ENCODE measurements around the gene ELF2. TPM values are rescaled to one million over a fixed set of nuclear protein-coding genes. Genes with fewer than 3 reads are reported as not detected.
A peak's percentile ranks its signal among the peaks of the same experiment; 100 is the strongest.

The ELF2 gene
- total RNA-seq, 1 donor from 2014 or later, result 25.1 TPM

GRCh38 chr4:139053909-139054308, 123.1 kb downstream of the ELF2 start:
- no peak overlapping the region for H2AFZ ChIP-seq (ENCODE audit: low read depth, low read length)
- DNase-seq (ENCODE audit: low read depth), result no peak
- H3K36me3 Mint-ChIP-seq (ENCODE audit: low read depth, unreplicated experiment), result peaks cover 2% of the 10 kb centered on the region
- H3K4me3 Mint-ChIP-seq (ENCODE audit: unreplicated experiment), result no peak overlapping the region
- H3K9ac ChIP-seq (ENCODE audit: low read length), result no peak overlapping the region
- no peak overlapping the region for H3K4me3 ChIP-seq (ENCODE audit: insufficient read depth, low read depth, low read length)
- peaks cover 12% of the 10 kb centered on the region for H3K36me3 ChIP-seq (ENCODE audit: insufficient read depth, low read length)
- H3K27ac ChIP-seq (ENCODE audit: low read depth, low read length), result no peak overlapping the region
- no peak for FAIRE-seq
- no peaks in the 10 kb centered on the region for H3K9me3 ChIP-seq (ENCODE audit: insufficient read depth, low read depth, low read length)
- TF ChIP-seq CTCF (IDR thresholded peaks at IDR 0.05; ENCODE audit: insufficient read depth, low read depth, low read length) (no peak), EZH2 (IDR thresholded peaks at IDR 0.05; ENCODE audit: insufficient read depth, low read length) (no peak)
- H3K27ac Mint-ChIP-seq (ENCODE audit: unreplicated experiment), result no peak overlapping the region
- H3K79me2 ChIP-seq (ENCODE audit: insufficient read depth, low read length), result peaks cover 37% of the 10 kb centered on the region
- no peak overlapping the region for H3K4me2 ChIP-seq (ENCODE audit: low read length)
- H3K27me3 ChIP-seq (ENCODE audit: insufficient read depth, low read length), result no peaks in the 10 kb centered on the region
- H3K9me3 Mint-ChIP-seq (ENCODE audit: unreplicated experiment), result no peaks in the 10 kb centered on the region
- peaks cover 35% of the 10 kb centered on the region for H3K4me1 Mint-ChIP-seq (ENCODE audit: low read depth, unreplicated experiment)
- H4K20me1 ChIP-seq (ENCODE audit: insufficient read depth, low read length), result peaks cover 45% of the 10 kb centered on the region
- H3K27me3 Mint-ChIP-seq (ENCODE audit: low read depth, unreplicated experiment), result no peaks in the 10 kb centered on the region
- peaks cover 14% of the 10 kb centered on the region for H3K4me1 ChIP-seq (ENCODE audit: insufficient read depth, low read length)

DNA sequence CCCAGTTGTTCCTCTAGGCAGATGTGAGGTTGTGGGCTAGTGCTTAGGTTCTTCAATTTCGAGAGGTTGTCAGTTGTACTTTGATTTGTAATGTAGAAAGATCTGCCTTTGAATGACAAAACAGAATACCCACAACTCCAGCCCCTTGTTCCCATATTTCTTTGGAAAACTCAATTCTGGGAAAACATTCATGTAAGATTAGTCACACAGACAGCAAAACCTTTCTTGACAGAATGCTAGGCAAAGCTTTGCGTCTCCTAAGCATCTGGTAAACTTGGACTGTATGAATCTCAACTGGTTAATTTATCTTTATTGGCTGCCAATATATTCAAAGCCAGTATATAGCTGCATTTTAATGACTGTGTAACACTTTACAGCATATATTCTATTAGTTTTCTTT, 126.6 kb downstream of the ELF2 start:
- Mint-ChIP-seq H3K27me3 (ENCODE audit: low read depth, unreplicated experiment) (no peaks in the 10 kb centered on the region), H3K4me3 (ENCODE audit: unreplicated experiment) (no peak overlapping the region), H3K9me3 (ENCODE audit: unreplicated experiment) (no peaks in the 10 kb centered on the region), H3K27ac (ENCODE audit: unreplicated experiment) (peak overlapping the region; percentile 71), H3K36me3 (ENCODE audit: low read depth, unreplicated experiment) (peaks cover 5% of the 10 kb centered on the region), H3K4me1 (ENCODE audit: low read depth, unreplicated experiment) (peaks cover 32% of the 10 kb centered on the region)
- Histone ChIP-seq H3K36me3 (ENCODE audit: insufficient read depth, low read length) (peaks cover 24% of the 10 kb centered on the region), H3K9me3 (ENCODE audit: insufficient read depth, low read depth, low read length) (no peaks in the 10 kb centered on the region), H3K27me3 (ENCODE audit: insufficient read depth, low read length) (no peaks in the 10 kb centered on the region), H3K4me1 (ENCODE audit: insufficient read depth, low read length) (peaks cover 14% of the 10 kb centered on the region), H3K4me2 (ENCODE audit: low read length) (no peak overlapping the region), H3K79me2 (ENCODE audit: insufficient read depth, low read length) (peaks cover 52% of the 10 kb centered on the region), H3K27ac (ENCODE audit: low read depth, low read length) (peak overlapping the region; percentile 43), H2AFZ (ENCODE audit: low read depth, low read length) (no peak overlapping the region), H3K4me3 (ENCODE audit: insufficient read depth, low read depth, low read length) (no peak overlapping the region), H4K20me1 (ENCODE audit: insufficient read depth, low read length) (peaks cover 50% of the 10 kb centered on the region), H3K9ac (ENCODE audit: low read length) (no peak overlapping the region)
- TF ChIP-seq CTCF (IDR thresholded peaks at IDR 0.05; ENCODE audit: insufficient read depth, low read depth, low read length) (no peak), EZH2 (IDR thresholded peaks at IDR 0.05; ENCODE audit: insufficient read depth, low read length) (no peak)
- DNase-seq (ENCODE audit: low read depth), result peak; percentile 56
- no peak for FAIRE-seq

GRCh38 chr4:139048026-139048425, 129.0 kb downstream of the ELF2 start:
- Histone ChIP-seq H2AFZ (ENCODE audit: low read depth, low read length) (no peak overlapping the region), H3K9me3 (ENCODE audit: insufficient read depth, low read depth, low read length) (no peaks in the 10 kb centered on the region), H3K27me3 (ENCODE audit: insufficient read depth, low read length) (no peaks in the 10 kb centered on the region), H3K79me2 (ENCODE audit: insufficient read depth, low read length) (peaks cover 59% of the 10 kb centered on the region), H3K4me2 (ENCODE audit: low read length) (no peak overlapping the region), H3K4me1 (ENCODE audit: insufficient read depth, low read length) (peaks cover 7% of the 10 kb centered on the region), H3K9ac (ENCODE audit: low read length) (no peak overlapping the region), H3K27ac (ENCODE audit: low read depth, low read length) (no peak overlapping the region), H3K36me3 (ENCODE audit: insufficient read depth, low read length) (peaks cover 35% of the 10 kb centered on the region), H3K4me3 (ENCODE audit: insufficient read depth, low read depth, low read length) (no peak overlapping the region), H4K20me1 (ENCODE audit: insufficient read depth, low read length) (peaks cover 48% of the 10 kb centered on the region)
- no peaks in the 10 kb centered on the region for H3K27me3 Mint-ChIP-seq (ENCODE audit: low read depth, unreplicated experiment)
- H3K9me3 Mint-ChIP-seq (ENCODE audit: unreplicated experiment), result no peaks in the 10 kb centered on the region
- no peak for DNase-seq (ENCODE audit: low read depth)
- no peak for TF ChIP-seq EZH2 (IDR thresholded peaks at IDR 0.05; ENCODE audit: insufficient read depth, low read length)
- no peak for TF ChIP-seq CTCF (IDR thresholded peaks at IDR 0.05; ENCODE audit: insufficient read depth, low read depth, low read length)
- peaks cover 18% of the 10 kb centered on the region for H3K36me3 Mint-ChIP-seq (ENCODE audit: low read depth, unreplicated experiment)
- peaks cover 18% of the 10 kb centered on the region for H3K4me1 Mint-ChIP-seq (ENCODE audit: low read depth, unreplicated experiment)
- no peak for FAIRE-seq
- H3K4me3 Mint-ChIP-seq (ENCODE audit: unreplicated experiment), result no peak overlapping the region
- H3K27ac Mint-ChIP-seq (ENCODE audit: unreplicated experiment), result no peak overlapping the region
